GM19023 (cell line): ENCODE data around the gene CPT1B.
"Not testable (repeated sequence)": the region's sequence is repeated elsewhere in the genome, so short reads cannot be mapped to it uniquely, and the experiment has no call there.

Experiments
- ATAC-seq: cut with Tn5 transposase; IDR thresholded peaks from one replicate; pipeline ENCODE4 v1.9.1; 2021; ENCODE audit warnings: mild to moderate bottlenecking, moderate library complexity; ENCODE audit not compliant: unreplicated experiment

CPT1B gene

DNA sequence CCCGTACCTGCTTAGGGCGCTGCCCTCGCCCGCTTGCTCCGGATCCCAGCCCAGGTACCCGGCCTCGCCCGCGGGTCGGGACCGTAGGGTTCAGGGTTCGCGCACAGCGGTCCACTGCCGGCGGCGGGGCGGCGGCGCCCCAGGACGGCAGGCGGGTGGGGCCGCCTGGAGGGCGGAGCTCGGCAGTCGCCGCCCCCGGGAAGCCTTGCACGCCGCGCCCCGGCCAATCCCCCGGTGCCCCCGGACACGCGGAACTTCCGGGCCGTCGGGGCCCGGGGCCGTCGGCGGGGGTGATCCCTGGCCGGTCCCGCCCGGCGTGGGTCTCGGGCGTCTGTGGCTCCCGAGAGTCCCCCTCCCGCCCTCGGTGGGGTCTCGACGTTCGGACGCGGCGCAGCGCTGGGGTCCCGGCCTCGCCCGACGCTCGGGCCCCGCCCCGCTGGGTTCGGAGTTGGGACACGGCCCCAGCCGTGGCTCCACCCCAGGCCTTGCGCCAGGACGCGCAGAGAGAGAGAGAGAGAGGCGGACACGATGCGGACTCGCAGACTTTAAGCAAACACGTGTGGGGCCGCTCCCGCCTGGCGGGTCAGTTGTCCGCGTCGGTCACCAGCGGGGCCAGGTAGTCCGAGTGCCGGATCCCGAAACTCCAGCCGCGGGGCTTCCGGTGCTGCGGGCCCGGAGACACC is 48.2 kb downstream of the CPT1B start, which contains the start of gene TYMP:
Gene TYMP, minus strand, starts transcription at position 116 of the 683 bp plus-strand sequence. CDS start 303 bp downstream, outside the sequence.
- peak; percentile 25 for ATAC-seq

GRCh38 chr22:50529416-50529896 is 48.8 kb downstream of the CPT1B start:
- ATAC-seq, result no peak

- ATAC-seq, result no peak
Observed at GRCh38 chr22:50528682-50529415, 49.4 kb downstream of the CPT1B start.

- ATAC-seq, result no peak
Observed at GRCh38 chr22:50527921-50528681, 50.1 kb downstream of the CPT1B start.

DNA sequence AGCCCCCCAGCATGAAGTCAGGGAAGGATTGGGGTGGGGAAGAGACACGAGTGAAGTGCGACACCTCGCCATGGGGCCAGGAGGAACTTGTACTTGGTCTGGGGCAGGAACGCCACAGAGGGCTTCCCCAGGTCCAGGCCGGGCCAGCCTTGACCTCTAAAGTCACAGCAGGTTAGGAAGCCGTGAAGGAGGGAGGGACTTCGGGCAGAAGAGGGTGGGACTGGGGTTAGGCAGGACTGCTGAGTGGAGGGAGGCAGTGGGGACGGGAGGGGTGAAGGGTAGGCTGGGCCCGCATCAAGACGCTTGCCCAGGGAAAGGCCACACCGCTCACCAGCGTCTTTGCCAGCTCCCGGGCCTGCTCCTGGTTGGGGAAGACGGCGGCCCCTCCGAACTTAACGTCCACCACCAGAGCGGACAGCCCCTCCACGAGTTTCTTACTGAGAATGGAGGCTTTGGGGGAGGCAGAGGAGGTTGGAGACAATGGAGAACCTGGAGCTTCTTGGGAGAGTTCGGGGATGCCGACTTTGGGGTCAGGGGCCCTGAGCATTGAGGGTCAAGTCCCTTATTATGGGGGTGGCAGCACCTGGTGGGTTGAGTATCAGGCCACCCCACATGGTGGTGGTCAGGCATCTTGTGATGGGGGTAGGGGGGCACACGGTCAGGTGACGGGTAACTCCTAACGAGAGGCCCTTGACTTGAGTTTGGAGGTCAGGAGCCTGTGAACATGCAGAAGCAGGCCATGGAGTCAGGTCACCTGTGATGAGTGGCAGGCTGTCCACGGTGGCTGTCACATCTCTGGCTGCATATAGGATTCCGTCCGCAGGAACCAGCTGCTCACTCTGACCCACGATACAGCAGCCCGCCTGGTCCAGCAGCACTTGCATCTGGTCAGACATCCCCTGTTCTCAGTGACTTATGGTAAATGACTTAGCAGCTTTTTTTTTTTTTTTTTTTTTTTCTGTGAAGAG is 51.1 kb downstream of the CPT1B start:
- ATAC-seq, result no peak

GRCh38 chr22:50526108-50526833 is 52.0 kb downstream of the CPT1B start:
- peak; percentile 27 for ATAC-seq

- ATAC-seq, result peak; percentile 15
Observed at GRCh38 chr22:50525858-50526107, 52.4 kb downstream of the CPT1B start.

GRCh38 chr22:50525104-50525857 is 52.9 kb downstream of the CPT1B start, which contains the start of gene SCO2:
Gene SCO2, minus strand, starts transcription at chr22:50525598. Its CDS starts 1,187 bp downstream, at chr22:50524411.
- ATAC-seq, result peak; percentile 36

DNA sequence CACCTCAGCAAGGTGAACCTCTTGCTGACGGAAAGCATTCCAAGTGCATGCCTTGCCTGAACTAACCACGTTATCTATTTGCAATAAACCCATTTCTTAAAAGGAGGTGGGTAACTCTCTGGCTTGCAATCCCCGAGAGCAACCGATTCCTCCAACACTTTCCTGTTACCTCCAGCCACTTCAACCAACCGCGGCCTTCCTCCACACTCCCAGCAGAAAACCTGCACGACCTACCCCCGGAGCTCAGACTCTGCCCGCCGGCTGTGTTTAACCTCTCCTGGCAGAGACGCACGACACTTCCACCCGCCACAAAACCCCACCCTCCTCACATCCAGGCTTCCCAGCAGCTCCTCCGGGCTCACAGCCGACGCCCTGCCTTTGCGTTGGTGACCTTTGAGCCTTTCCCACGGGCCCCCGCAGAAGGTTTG is 53.5 kb downstream of the CPT1B start:
- no peak for ATAC-seq

DNA sequence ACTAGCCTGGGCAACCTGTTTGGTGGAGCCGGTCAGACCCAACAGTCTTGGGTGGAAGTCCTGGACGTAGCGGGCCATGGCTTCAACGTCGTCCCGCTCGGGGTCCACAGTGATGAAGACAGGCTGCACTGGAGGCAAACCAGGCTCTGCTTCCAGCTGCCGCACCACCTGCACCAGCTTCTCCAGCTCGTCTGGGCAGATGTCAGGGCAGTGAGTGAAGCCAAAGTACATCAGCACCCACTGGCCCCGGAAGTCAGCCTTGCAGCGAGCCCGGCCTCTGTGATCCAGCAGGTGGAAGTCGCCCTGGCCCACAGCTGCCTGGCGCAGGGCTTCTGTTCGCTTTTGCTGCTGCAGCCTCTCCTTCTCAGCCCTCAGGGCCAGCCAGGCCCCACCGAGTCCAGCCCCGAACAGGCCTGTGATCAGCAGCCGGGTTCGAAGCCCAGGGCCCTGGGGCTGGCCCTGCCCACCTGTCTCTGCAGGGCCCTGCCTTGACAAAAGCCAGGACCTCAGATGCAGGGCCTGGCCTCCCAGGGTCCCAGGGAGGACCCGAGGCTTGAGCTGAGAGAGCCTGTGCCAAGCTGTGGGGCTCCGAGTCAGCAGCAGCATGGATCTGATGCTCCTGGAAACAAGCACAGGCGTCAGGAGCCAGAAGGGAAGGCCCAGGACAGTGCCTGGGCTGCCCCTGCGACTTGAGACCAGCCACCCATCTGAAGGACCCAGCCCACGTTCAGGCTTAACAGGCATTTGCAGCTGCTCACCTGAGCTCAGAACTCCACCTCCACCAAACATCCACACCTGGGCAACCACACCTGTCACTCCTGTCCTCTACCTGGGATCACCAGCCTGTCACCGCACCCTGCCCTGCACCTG is 54.2 kb downstream of the CPT1B start:
- no peak for ATAC-seq

DNA sequence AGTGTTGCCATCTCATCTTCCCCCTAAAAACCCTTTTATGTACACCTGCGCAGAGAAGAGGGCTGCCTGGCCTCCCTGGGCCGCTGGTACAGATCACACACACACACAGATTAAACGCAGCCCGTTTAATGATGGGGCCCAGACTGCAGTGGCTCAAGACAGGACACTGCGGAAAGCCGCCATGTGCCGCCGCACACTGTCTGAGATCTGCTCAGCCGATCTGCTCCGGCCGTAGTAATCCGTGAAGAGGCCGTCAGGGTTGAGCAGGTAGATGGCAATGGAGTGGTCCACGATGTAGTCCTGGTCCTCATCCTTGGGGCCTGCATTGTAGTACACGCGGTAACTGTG is 54.8 kb downstream of the CPT1B start:
- ATAC-seq, result no peak

GRCh38 chr22:50522806-50523438 is 55.3 kb downstream of the CPT1B start:
- ATAC-seq, result no peak

GRCh38 chr22:50522208-50522805 is 55.9 kb downstream of the CPT1B start:
- no peak for ATAC-seq

DNA sequence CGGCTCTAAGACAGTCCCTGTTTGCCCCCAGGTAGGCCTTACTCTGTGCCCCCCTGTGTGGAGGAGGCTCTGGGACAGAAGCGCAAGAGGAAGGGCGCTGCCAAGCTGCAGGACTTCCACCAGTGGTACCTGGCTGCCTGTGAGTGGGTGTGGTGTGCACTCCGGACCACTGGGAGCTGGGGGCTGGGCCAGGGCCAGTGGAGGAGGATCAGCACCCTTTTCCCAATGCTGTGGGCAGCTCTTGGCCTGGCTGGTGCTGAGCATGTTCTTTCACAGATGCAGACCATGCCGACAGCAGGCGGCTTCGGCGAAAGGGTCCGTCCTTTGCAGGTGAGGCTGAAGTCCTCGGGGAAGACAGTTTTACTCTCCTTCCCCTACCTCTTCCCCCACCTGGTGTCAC is 56.5 kb downstream of the CPT1B start:
- no peak for ATAC-seq

DNA sequence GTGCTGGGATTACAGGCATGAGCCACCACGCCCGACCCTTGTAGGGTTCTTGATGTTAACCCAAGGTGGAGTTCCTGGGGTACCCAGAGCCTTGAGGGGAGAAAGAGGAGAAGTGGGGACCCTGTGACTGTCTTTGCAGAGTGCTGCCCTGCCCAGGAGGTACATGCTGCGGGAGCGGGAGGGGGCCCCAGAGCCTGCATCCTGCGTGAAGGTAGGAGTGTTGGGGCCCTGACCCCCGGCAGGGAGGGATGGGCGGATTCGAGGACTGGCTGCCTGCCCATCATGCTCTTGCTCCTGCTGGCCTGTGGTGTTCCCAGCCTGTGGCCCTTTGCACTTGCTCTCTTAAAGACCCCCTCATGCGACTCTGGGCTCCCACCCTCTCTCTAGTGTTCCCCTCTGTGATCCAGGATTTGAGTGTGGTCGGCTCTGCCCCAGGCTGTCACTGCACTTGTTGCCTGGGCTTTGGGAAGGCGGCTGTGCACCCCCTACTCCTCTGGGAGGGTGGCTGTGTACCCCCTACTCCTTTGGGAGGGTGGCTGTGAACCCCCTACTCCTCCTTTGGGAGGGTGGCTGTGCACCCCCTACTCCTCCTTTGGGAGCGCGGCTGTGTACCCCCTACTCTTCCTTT is 57.3 kb downstream of the CPT1B start:
- no peak for ATAC-seq

- ATAC-seq, result not testable (repeated sequence)
Observed at GRCh38 chr22:50520184-50520583, 58.0 kb downstream of the CPT1B start.

GRCh38 chr22:50519151-50519550 is 59.1 kb downstream of the CPT1B start:
- ATAC-seq, result no peak
